IPS DF 19.7 (cell line): ENCODE measurements around the gene WDFY3.

Source experiments
- DNase-seq: peaks from one replicate; pipeline ENCODE4 v3.0.0-alpha.2; 2013; ENCODE audit warnings: low read depth, low spot score

Gene WDFY3

GRCh38 chr4:84948056-84948455 is 18.4 kb downstream of the WDFY3 start:
- no peak for DNase-seq

DNA sequence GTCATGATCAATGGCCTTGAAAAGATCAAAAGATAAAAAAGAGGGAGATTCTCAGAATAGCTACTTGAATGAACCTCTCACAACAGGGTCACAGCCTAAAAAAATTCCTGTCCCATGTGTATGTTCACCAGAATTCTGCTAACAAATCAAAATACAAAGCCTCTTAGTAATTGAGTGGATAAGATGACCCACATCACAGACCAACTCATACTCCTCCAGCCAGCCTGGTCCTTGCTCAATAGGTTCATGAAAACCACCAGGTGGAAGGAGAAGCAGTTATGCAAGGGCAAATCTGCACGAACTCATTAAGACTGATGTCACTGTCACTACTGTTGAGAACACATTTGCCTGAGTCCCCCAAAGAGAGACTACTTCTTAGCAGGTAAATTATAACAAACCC is 21.5 kb downstream of the WDFY3 start:
- no peak for DNase-seq

DNA sequence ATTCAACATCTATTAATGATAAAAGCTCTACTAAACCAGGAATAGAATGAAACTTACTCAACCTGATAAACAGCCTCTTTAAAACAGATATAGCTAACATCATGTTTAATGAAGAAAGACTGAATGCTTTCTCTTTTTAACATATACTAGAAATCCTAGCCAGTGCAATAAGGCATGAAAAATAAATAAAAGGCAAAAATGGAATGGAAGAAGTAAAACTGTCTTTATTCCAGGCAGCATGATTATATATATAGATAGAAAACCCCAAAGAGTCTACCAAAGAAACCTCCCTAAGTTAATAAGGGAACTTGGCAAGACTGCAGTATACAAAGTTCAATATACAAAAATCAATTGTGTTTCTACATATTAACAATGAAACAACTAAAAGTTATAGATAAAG is 25.5 kb downstream of the WDFY3 start:
- no peak for DNase-seq

- DNase-seq = no peak
Observed at GRCh38 chr4:84939113-84939512, 27.4 kb downstream of the WDFY3 start.

GRCh38 chr4:84938316-84938715 is 28.2 kb downstream of the WDFY3 start:
- no peak for DNase-seq

DNA sequence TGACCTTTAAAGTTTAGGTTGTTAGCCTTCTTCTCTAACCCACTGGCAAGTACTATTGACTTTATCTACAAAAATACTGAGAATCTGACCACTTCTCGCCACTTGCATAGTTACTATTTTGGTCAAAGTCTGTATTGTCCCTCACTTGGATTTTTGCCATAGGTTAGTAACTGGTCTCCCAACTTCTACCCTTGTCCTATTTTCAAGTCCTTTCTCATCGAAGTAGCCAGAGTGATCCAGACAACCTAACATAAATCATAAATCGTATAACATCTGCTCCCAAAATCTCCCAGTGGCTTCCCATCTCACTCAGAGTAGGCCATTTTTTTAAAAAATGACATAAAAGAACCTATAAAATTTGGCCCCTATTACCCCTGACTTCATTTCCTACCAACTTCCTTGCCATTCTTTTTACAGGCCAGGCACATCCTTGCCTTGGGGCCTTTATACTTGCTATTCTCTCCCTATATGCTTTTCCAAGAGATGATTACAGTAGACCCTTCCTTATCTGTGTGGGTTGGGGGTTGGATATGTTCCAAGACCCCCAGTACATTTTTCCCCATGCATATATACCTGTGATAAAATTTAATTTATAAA is 29.0 kb downstream of the WDFY3 start:
- no peak for DNase-seq

DNA sequence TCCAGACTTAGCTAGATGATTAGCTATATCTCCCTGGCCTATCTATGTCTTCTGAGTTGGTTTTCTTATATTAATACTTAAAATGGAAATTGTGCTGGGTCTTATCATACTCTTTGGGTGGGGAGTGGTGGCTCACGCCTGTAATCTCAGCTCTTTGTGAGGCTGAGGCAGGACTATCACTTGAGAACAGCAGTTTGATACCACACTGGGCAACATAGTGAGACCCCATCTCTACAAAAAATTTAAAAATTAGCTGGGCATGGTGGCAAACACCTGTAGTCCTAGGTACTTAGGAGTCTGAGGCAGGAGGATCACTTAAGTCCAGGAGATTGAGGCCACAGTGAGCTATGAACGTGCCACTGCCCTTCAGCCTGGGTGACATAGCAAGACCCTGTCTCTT is 30.4 kb downstream of the WDFY3 start:
- no peak for DNase-seq

DNA sequence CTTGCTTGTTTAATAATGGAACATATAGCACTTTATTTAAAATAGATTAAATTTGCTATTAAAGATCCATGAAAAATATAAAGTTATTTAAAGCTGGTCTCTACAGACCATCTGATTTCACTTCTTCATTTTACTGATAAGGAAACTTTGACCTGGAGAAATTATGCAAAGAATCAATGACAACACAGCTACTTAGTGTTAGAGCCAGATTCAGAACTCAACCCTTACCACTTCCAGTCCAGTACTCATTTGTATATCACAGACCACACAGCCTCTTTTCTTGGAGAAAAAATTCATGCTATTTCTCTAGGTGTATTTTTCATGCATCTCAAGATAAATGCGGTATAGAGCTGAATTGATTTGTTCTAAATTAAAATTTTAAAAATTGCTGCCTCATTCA is 34.0 kb downstream of the WDFY3 start:
- no peak for DNase-seq

DNA sequence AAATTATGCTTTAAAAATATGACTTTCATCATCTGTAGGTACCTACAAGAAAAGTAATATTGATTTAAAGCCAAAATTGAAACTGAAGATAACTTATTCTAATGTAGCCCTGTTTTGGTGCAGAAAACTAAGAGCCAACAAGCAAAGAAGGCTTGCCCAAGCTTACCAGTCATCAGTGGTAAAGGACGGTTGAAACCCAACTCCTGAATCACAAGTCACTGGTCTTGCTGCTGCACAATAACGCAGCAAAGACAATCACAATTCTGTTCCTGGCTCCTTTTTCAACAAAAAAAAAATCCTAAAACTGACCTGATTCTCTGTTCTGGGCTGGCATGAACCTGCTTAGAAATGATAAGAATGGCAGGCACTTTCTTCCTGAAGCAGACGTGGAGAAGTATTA is 34.5 kb downstream of the WDFY3 start:
- no peak for DNase-seq

- DNase-seq = no peak
Observed at GRCh38 chr4:84931274-84931673, 35.2 kb downstream of the WDFY3 start.

GRCh38 chr4:84928089-84928488 is 38.4 kb downstream of the WDFY3 start:
- no peak for DNase-seq

DNA sequence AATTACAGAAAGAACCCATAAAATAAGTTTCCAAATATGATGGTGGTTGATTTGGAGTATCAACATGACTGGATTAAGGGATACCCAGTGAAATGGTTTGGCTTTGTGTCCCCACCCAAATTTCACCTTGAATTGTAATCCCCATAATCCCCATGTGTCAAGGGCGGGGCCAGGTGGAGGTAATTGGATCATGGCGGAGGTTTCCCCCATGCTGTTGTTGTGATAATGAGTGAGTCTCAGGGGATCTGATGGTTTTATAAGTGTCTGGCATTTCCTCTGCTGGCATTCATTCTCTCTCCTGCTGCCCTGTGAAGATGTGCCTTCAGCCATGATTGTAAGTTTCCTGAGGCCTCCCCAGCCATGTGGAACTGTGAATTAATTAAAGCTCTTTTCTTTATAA is 39.1 kb downstream of the WDFY3 start:
- no peak for DNase-seq

- DNase-seq = no peak
Observed at GRCh38 chr4:84925558-84925957, 40.9 kb downstream of the WDFY3 start.

DNA sequence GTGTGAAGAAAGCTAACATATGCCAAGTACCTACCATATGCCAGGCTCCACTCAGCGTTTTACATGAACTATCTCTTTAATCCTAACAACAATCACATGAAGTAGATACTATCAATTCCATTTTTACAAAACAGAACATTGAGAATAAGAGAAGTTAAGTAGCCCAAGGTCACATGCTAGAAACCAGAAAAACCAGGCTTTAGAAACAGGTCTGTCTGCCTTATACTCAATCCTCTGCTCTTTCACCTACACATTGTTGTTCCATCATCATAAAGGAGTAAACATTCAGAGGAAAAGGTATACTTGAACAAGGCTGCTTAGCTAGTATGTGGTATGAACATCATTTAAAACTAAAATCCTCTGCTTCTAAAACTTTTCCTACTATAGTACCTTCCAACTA is 42.1 kb downstream of the WDFY3 start:
- no peak for DNase-seq

DNA sequence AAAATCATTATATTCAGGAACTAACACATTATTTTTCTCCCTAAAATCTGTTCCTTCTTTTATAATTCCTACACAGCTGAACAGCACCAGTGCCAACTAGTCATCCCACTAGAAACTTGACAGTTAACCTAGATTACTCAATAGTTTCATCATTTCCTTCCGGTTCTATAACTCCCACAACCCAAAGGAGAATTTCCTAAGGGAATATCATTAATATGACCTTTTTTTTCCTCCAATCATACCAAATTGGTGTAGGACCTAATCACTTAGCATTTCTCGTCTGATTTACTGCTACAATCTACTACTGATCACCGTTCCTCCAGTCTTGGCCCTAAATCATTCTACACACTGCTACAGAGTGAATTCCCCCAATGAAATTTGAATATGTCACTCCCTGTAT is 45.9 kb downstream of the WDFY3 start:
- DNase-seq = no peak

DNA sequence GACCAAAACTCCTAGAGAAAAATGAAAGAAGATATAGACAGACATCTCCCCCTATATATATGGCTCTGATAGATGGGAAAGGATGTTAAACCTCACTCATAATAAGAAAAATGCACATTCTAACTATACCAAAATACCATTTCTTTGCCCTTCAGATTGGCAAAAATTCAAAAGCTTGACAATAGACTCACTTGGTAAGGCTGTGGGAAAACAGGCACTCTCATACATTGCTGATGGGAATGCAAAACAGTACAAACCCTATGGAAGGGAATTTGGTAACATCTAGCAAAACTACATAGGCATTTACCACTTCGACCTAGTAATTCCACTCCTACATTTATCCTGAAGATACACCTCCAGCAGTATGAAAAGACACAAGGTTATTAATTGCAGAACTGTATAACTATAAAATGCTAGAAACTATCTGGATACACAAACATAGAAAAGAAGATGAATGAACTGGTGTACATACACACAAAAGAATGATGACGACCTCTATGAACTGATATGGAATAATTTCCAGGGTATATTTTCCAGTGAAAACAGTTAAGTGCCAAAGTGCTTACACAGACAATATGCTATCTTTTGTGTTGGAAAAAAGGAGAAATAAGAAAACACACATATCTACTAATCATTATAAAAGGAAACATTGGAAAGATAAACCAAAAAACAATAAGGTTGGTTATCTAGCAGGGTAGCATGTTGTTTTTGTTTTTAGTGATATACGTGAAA is 48.5 kb downstream of the WDFY3 start:
- DNase-seq = no peak

GRCh38 chr4:84917086-84917821 is 49.2 kb downstream of the WDFY3 start:
- DNase-seq = no peak

DNA sequence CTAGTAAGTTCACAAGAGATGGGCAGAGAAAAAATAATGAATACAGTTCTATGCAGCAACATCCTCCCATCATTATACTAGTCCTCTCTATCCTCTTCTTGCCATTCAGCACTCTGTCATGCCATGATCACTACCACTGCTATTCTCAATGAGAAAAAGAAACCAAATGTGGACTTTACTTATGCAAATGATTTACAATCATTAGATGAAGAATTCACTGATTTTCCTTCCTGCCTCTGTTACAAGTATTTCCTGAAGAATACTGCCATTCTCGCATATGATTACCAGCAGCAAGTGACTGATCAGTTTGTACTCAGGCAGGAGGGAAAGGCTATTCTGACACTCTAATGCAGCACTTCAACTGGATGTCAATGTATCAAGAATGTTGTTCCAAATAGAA is 50.3 kb downstream of the WDFY3 start:
- DNase-seq = peak; percentile 12

DNA sequence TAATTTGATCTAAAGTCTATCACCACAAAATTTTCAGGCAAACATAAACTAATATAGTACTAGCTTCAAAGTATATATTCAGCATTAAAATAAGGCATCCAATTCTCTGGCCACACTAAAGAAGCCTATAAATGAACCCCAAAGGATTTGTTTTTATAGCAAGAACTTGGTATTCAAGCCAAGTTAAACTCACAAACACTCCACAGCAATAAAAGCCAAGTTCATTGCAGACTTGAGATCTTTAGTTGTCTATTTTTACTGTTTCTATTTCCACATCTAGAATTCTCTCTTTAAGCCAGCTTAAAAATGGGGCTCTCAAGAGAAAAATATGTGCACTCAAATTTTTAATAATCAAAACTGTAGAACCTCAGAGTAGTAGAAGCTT is 51.1 kb downstream of the WDFY3 start:
- DNase-seq = no peak

- DNase-seq = no peak
Observed at GRCh38 chr4:84914686-84915395, 51.6 kb downstream of the WDFY3 start.

GRCh38 chr4:84913176-84913575 is 53.3 kb downstream of the WDFY3 start:
- DNase-seq = no peak

DNA sequence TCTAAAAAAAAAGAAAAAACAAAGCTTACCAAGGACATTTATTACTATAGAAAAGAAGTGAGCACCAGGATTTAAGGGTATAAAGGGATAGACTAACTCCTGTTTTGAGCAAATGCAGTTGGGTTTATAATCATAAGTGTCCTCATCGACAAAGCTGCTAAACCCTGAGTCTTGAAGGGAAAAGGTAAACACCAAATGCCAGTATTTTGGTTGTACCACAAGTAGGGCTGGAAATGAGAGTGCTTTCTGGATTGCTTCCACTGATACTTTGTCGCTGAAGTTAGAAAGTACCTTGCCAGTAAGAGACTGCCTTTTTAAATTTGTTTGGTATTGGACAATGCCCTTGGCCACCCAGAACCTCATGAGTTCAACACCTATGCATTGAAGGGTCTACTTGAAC is 53.7 kb downstream of the WDFY3 start:
- no peak for DNase-seq
